OCI-LY3 (cell line): Measurements from ENCODE around the gene TAB3.

ENCODE experiments used
- CTCF ChIP-seq: fragments of 200-600, 300-600 bp; sonication (generic); IDR thresholded peaks from 2 replicates; pipeline ENCODE4 v1.5.1; 2014; ENCODE audit warnings: antibody characterized with exemption, low read length, low read depth
- EZH2phosphoT487 ChIP-seq: fragments of 200-600 bp; shearing (Covaris generic); IDR thresholded peaks from 2 replicates; pipeline ENCODE4 v1.6.1; 2018; ENCODE audit warnings: antibody characterized with exemption, mixed run types, low read depth

- no peak for TF ChIP-seq CTCF
- no peak for TF ChIP-seq EZH2phosphoT487
Measured at GRCh38 chrX:30898886-30899285, 9.8 kb upstream of the TAB3 start.
